GM21576 (cell line): Measurements from ENCODE around the gene MYH16.
"Not testable (repeated sequence)": the region's sequence is repeated elsewhere in the genome, so short reads cannot be mapped to it uniquely, and the experiment has no call there.

ENCODE experiments used
- ATAC-seq: cut with Tn5 transposase; IDR thresholded peaks from one replicate; pipeline ENCODE4 v1.9.1; 2021; ENCODE audit warnings: mild to moderate bottlenecking, moderate library complexity; ENCODE audit not compliant: unreplicated experiment

The MYH16 gene

DNA sequence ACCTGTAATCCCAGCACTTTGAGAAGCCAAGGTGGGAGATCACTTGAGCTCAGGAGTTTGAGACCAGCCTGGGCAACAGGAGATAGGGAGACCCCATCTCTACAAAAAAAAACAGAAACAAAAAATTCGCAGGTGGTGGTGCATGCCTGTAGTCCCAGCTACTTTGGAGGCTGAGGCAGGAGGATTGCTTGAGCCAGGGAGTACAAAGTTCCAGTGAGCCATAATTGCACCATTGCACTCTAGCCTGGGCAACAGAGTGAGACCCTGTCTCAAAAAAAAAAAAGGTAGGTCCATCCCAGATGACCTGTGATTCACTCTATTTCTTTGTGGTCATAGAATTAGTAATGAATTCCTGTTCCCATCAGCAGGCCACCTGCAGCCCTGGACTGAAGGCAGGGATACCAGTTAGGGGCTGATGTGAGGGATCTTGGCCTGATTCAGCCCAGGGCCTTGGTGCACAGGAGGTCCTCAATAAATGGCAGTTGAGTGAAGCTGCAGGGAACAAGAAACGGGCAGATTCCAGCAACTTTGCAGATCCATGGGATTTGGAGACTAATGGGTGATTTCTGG, at the start of gene MYH16:
Gene MYH16 (plus strand): TSS at position 364 of the 570 bp plus-strand sequence.
- ATAC-seq, result no peak

DNA sequence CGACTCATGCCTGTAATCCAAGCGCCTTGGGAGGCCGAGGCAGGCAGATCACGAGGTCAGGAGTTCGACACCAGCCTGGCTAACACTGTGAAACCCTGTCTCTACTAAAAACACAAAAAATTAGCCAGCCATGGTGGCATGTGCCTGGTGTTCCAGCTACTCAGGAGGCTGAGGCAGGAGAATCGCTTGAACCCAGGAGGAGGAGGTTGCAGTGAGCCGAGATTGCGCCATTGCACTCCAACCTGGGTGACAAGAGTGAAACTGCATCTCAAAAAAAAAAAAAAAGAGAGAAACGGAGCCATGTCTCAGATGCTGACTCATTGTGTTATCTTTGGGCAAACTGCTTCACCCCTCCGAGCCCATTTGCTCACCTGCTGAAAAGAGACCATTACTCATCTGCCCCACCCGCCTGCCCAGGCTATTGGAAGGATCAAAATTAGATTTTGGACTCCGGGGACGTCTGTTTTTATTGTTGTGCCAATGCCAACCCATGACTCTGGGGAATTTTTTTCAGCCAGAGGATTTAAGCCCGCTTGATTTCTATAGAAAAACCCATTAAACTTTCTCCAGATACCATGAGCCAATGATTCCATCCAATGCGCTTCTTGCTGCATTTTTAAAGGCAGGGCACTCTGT, 48.3 kb upstream of the MYH16 start:
- ATAC-seq, result not testable (repeated sequence)

DNA sequence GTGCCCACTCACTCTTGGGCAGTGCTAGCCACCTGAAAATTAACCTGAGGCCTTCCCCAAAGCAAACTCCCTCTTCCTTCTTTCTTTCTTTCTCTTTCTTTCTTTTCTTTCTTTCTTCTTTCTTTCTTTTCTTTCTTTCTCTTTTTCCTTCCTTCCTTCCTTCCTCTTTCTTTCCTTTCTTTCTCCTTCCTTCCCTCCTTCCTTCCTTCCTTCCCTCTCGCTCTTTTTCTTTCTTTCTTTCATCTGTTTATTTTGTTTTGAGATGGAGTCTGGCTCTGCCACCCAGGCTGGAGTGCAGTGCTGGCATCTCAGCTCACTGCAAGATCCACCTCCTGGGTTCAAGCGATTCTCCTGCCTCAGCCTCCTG, 47.8 kb upstream of the MYH16 start:
- no peak for ATAC-seq

DNA sequence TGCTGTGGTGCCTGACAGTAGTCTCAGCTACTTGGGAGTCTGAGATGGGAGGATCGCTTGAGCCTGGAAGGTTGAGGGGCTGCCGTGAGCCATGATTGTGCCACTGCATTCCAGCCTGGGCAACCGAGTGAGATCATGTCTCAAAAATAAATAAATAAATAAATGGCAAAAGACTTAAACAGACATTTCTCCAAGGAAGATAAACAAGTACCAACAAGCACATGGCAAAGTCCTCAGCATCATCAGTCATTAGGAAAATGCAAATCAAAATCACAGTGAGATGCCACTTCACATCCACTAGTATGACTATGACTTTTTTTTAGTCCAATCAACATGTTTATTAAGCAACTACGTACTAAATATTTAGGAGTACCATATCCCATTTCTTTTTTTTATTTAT, 43.4 kb upstream of the MYH16 start:
- ATAC-seq, result no peak

DNA sequence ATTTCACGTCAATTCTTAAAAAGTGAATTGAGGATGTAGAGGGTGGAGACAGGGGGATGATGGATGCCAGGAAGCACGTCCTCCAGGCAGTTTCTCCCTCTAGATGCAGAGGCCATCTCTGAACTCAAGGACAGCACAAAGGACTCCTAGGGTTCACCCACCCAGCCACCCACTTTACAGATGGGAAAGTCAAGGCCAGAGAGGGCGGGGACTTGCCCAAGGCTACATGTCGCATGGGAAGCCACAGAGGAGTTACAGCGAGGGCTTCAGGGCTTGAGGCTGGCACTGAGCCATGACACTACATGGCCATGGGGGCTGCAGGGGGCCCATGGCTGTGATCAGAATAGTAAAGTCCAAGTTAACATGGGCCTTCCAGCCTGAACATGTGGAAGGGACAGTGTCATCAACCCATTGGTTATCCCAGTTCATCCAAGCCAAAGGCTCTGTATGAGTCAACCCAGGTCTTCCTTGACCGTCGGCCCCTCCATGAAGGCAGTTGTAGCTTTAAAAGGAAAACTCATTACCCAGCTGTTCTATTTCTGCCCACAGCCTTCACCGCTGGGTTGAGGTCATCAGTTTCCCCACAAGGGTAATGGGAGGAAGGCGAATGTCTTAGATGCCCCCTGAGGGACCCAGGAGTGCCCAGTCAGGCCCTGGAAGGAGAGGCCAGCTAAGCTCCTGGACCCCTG, 40.4 kb upstream of the MYH16 start:
- no peak for ATAC-seq

DNA sequence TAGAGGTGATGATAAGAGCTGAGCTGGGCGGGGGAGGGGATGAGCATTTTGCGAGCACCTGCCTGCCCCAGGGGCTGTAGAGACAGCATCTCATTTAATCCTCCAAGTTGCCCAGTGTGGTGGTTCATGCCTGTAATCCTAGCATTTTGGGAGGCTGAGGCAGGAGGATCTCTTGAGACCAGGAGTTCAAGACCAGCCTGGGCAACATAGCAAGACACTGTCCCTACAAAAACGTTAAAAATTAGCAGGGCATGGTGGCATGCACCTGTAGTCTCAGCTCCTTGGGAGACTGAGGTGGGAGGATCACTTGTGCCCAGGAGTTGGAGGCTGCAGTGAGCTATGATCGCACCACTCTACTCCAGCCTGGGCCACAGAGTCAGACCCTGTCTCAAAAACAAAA, 39.7 kb upstream of the MYH16 start:
- not testable (repeated sequence) for ATAC-seq

DNA sequence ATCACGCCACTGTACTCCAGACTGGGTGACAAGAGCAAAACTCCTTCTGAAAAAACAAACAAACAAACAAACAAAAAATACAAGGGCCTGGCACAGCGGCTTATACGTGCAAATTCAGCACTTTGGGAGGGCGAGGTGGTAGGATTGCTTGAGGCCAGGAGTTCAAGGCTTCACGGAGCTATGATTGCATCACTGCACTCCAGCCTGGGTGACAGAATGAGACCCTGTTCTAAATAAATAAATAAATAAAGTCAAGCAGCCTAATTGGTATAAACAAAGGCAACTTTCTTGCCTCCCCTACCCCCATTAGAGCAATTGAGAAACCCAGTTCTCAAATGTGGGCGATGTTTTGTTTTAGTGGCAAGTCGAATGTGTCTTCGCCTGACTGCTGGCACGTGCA, 38.5 kb upstream of the MYH16 start:
- no peak for ATAC-seq

DNA sequence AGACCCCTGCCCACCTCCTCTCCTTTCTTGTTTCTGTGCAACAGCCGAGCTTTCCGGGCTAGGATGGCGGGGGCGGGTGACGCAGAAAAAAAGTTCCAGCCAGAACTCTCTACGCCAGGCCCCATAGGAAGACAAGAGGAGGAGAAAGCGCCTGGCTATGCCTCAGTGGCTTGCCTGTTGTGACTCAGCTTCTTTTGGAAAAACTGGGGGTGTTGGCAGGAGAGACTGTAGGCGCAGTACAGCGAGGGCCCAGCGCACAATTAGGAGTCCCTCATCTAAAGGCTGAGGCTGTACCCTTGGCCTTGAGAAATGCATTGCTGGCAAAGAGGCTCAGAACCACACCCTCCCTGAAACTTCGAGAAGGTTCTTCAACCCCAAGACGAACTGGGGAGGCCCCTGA, 36.7 kb upstream of the MYH16 start:
- ATAC-seq, result no peak

DNA sequence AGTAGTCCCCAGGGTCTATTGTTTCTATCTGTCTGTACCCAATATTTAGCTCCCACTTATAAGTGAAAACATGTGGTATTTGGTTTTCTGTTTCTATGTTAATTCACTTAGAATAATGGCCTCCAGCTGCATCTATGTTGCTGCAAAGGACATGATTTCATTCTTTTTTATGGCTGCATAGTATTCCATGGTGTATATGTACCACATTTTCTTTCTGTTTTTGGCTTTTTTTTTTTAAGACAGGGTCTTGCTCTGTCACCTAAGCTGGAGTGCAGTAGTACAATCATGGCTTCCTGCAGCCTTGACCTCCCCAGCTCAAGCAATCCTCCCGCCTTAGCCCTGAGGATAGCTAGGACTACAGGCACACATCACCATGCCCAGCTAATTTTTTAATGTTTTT, 34.8 kb upstream of the MYH16 start:
- not testable (repeated sequence) for ATAC-seq

DNA sequence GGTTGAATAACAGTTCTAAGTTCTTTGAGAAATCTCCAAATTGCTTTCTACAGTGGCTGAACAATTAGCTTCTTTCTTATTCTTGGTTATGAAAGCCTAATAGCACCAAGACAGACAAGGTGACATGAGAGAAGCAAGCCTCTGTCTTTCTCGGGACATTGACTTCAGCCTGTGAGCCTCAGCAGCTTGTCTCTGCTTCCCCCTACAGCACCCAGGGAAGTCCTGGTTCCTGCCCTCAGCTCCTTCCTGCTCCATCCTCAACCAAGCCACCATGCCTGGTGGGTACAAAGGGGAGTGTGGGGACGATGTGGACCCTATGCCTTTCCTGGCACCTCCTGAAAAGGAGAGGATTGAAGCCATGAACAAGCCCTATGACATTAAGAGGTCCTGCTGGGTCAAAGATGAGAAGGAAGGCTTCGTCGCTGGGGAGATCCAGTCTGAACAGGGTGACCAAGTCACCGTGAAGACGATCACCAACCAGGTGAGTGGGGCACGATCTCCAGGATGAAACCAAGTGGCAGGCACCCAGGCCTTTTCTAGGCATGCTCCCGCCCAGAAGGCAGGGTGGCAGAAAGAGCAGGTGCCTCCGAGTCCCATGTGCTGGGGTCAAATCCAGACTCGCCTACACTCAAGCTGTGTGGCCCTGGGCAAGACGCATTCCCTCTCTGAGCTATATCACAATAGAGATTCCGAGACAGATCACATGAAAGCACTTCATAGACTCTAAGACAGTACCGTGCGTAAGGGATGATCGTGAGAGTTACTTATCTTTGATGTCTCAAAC, 33.9 kb upstream of the MYH16 start:
- ATAC-seq, result no peak

DNA sequence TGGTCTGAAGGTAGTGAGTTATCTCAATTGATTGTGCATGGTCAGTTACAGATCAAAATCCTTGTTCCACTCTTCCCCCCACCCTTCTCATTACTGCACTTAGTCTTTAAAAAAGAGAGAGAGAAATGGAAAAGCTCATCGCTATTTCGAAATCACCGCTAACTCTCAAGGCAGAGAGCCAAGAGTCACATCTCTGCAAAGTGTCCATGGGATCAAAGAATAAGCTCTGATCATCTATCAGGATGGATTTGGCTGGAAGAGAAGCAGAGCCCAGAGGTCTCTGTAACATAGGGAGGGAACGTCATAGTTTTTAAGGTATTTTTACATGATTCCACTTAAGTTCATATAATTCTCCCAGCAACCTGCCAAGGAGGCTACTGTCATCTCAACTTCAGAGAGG, 30.0 kb upstream of the MYH16 start:
- ATAC-seq, result no peak

DNA sequence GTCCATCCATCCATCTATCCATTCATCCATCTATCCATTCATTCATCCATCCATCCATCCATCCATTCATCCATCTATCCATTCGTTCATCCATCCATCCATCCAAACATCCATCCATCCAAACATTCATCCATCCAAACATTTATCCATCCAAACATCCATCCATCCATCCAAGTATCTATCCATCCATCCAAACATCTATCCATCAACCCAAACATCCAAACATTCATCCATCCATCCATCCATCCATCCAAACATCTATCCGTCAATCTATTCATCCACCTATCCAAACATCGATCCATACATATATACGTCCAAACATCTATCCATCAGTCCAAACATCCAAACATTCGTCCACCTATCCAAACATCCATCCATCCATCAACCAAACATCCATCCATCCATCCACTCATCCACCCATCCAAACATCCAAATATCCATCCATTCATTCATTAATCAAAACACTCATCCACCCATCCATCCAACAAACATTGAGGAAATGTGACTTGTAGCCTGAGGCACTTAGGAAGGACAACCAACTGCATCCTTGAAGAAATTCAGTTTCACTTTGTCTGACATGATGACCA, 28.8 kb upstream of the MYH16 start:
- ATAC-seq, result no peak

DNA sequence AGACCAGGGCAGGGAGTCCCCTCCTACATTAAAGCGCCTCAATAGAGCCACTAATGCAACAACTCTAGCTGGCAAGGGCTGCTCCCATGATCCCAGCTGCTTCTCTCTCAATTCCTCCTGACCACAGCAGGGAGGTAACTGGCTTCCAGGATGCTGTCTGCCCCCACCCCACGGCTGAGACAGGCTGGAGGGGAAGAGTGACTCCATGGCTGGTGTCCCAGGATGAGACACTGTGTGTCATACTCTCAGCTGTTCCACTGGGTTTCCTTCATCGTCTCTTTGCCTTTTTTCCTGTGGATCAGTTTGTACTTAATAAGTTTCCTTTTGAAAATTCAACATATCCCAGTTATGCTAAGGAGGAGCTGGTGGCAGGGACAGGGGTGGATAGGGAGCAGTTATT, 27.7 kb upstream of the MYH16 start:
- ATAC-seq, result no peak

DNA sequence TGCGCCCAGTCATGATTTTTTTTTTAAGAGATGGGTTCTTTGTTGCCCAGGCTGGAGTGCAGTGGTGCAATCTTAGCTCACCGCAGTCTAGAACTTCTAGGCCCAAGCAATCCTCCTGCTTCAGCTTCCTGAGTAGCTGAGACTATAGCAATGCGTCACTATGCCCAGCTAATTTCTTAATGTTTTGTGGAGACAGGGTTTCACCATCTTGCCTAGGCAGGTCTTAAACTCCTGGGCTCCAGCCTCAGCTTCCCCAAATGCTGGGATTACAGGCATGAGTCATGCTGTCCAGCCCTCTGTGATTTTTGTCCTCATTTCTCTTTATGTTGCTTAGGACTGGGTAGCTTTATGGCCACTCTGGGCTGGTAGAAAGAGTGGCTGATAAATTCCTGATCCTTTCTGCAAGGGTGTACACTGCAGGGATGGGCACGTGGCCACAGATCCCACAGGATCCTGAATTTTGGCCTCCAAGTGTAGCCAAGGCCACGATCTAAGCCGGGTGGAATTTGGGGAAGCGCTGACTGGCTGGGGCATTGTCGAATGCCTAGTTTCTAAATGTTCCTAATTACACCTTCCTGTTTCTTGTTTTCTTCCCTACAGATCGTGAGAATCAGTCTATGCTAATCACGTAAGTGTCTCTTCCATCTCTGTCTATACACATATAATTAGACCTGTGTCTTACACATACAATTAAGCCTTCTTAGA, 24.1 kb upstream of the MYH16 start:
- no peak for ATAC-seq

DNA sequence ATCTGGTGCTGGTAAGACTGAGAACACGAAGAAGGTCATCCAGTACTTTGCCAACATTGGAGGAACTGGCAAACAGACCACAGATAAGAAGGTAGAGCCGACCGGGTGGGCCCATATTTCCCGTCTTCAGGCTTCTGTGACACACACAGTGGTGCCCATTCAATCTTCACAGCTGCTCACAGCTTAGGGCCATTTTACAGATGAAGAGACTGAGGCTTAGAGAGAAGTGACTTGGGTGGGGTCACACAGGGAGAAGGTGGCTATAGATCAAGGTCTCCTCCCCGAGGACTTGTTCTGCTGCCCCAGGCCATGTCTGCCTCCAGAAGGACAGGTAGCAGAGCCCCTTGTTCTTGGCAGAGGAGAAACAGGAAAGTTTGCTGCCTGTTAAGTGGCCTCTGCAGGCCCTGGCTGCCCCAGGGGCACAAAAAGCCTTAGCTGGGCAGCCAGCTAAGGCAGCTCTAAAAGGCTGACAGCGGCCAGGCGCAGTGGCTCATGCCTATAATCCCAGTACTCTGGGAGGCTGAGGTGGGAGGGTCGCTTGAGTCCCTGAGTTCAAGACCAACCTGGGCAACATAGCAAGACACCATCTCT, 22.6 kb upstream of the MYH16 start:
- no peak for ATAC-seq

DNA sequence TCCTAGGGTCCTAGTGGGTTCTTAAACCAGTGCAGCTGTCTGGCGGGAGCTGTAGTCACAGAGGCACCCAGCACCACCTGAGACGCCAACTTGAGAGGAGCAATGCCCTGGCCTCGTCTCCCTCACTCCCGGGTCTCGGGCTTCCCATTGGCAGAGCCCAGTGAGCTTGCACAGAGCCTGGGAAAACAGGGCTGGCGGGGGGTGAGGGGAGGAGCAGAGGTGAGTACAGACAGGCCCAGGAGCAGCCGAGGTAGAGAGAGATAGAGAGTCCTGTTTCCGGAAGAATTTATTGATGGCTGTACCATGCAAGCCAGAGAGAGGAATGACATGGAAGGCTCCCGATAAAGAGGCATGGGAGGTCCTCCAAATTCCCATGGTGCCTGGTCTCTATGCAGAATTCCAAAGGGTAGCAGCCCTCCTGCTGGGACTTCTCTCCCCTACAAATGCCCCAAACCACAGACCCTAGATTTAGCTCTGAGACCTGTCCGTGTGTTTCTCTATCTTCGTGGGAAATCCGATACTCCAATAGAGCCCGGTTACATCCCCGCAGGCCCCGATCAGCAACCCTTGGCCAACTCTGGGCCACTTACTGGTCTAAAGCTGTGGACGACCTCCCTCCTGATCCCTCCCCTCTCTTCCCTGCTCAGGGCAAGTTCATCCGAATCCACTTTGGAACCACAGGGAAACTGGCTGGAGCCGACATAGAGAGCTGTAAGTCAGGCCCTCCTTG, 20.3 kb upstream of the MYH16 start:
- ATAC-seq, result no peak

DNA sequence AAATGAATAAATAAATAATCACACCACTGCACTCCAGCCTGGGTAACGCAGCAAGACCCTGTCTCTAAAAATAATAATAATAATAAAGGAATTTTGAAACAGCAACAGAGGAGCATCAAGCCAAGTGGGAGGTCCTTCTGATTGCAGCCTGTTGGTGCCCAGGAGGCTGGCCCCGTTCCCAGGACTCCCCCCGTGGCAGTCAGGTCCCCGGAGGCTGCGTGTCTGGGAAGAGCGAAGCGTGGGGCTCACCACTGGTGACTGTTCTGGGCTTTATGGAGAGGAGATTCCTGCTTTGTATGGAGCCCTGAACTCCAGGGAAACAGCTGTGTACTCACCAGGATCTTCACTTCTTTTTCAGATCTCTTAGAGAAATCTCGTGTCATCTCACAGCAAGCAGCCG, 19.3 kb upstream of the MYH16 start:
- ATAC-seq, result no peak

DNA sequence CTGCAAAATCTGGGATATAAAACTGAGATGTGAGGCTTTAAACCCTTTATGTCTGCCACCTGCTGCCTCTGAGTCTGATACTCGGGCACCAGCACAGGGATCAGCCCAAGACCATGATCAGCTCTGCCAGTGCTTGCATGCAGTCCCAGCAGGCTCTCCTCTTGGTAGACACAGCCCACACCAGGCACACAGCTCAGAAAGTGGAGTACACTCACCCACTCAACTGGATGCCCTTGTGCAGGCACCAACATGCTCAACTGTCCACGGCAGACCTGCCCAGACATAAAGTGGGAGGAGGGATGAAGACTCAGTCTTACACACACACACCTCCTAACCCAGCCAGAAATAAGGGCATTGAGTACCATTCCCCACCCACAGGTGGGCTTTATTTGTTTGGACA, 18.2 kb upstream of the MYH16 start:
- no peak for ATAC-seq

DNA sequence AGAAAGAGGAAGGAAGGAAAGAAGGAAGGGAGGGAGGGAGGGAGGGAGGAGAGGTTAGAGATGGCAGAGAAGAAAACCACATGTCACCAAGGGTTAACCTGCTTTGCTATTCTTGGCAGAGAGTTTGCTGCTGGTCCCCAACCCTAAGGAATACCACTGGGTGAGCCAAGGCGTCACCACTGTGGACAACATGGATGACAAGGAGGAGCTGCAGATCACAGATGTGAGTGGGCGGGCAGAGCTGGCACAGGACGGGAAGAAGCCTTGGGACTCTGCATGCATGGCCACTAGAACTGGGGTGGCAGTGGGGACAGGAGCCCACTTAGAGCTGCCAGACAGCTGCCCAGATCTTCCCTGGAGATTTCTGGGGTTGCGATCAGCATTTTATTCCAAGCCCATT, 17.2 kb upstream of the MYH16 start:
- ATAC-seq, result no peak

DNA sequence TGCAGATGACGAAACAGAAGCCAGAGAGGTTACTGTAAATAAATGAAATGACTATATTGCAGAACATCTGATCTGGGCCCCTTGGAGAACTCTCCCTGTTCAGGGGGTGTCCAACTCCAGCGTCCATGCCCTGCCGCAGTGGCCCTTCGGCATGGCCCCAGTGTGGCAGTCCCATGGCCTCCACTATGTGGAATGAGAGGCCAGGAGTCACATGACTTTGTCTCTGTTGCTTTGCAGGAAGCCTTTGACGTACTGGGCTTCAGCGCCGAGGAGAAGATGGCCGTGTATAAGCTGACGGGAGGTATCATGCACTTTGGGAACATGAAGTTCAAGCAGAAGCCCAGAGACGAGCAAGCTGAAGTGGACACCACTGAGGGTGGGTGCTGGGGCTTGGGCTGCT, 15.6 kb upstream of the MYH16 start:
- no peak for ATAC-seq
